ENCODE measurements around the gene CASP7. TPM values are rescaled to one million over a fixed set of nuclear protein-coding genes. Genes with fewer than 3 reads are reported as not detected.

The CASP7 gene
- total RNA-seq, 1 experiment from 2014 or later: 4.7 TPM

DNA sequence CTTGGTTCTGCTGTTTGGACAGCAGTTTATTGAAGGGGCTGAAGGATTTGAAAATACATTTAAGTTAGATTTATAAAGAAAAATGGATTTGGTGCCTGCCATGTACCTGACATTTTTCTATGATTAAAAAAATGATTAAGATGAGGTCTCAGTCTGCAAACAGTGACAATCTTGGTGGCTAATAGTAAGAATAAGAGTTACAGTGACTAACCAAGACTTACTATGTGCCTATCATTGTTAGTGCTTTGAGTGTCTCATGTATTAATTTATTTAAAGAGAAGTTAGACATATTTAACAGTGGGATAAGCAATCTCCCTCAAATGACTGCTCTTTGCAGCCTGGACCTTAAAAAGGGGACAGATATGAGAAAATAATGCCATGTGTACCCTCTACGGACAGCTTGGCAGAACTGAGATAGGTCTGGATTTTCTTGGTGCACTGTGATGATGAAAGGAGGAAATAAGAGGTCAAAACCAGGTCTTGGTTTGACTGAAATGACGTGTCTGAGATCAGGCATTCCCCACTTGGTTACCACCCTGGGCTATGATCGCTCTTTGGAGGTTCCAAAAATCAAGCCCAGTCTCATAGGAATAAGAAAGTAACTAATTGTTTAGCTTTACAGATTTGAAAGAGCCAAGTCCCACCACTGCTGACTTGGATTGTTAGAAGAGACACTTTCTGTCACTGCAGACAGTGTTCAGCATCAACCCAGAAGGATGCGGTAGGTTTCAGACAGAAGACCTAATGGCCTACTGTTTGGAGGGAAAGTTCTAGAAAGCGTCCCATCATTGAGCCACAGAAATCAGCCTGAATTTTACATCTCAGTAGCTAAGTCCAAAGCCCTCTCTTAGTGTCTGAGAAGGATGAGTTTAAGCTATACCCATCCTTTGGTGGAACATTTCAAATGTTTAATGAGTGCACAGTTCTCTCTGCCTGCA is 2.1 kb downstream of the CASP7 start:
- H3K79me2 ChIP-seq (ENCODE audit: insufficient read depth, low read length): no peaks in the 10 kb centered on the region; the same call in 1 of the 2 replicates
- no peak overlapping the region for H3K14ac ChIP-seq (ENCODE audit: insufficient read depth, low read length)
- Mint-ChIP-seq H3K27me3 (ENCODE audit: low read depth) (peaks cover 23% of the 10 kb centered on the region), H3K36me3 (ENCODE audit: insufficient read depth in 1 of 3, low read depth in 3 of 3) (peaks cover 0 to 14% (median 5%) of the 10 kb centered on the region in 3 experiments; a peak in 2 of 7 replicates), H3K9me3 (peaks cover 0 to 11% of the 10 kb centered on the region in 2 experiments; a peak in 3 of 5 replicates), H3K4me1 (peaks cover 9 to 10% of the 10 kb centered on the region in 2 experiments), H3K27ac (no peak overlapping the region), H3K4me3 (no peak overlapping the region)
- no peak overlapping the region for H3K9ac ChIP-seq (ENCODE audit: extremely low read depth, insufficient read length, low read length)
- H3K4me1 ChIP-seq (ENCODE audit: insufficient read depth, low read length): 0 out of 2 replicates have a peak, but pooled peaks cover 5% of the 10 kb centered on the region
- TF ChIP-seq, protein P1, sequence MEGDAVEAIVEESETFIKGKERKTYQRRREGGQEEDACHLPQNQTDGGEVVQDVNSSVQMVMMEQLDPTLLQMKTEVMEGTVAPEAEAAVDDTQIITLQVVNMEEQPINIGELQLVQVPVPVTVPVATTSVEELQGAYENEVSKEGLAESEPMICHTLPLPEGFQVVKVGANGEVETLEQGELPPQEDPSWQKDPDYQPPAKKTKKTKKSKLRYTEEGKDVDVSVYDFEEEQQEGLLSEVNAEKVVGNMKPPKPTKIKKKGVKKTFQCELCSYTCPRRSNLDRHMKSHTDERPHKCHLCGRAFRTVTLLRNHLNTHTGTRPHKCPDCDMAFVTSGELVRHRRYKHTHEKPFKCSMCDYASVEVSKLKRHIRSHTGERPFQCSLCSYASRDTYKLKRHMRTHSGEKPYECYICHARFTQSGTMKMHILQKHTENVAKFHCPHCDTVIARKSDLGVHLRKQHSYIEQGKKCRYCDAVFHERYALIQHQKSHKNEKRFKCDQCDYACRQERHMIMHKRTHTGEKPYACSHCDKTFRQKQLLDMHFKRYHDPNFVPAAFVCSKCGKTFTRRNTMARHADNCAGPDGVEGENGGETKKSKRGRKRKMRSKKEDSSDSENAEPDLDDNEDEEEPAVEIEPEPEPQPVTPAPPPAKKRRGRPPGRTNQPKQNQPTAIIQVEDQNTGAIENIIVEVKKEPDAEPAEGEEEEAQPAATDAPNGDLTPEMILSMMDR (conservative IDR thresholded peaks at IDR 0.05): no peak
- no peak overlapping the region for H2BK5ac ChIP-seq (ENCODE audit: insufficient read length, low read length)
- H4K20me1 ChIP-seq (ENCODE audit: control insufficient read depth, insufficient read depth, insufficient read length): no peaks in the 10 kb centered on the region
- H3K9me3 ChIP-seq (ENCODE audit: control insufficient read depth, low read depth, low read length): no peaks in the 10 kb centered on the region
- H3K56ac ChIP-seq (ENCODE audit: insufficient read length, low read depth, low read length): no peak overlapping the region
- H3K79me1 ChIP-seq (ENCODE audit: insufficient read depth, low read depth, low read length, poor library complexity, severe bottlenecking): no peaks in the 10 kb centered on the region
- no peak for DNase-seq
- H3T11ph ChIP-seq (ENCODE audit: low read length): no peak overlapping the region
- no peak overlapping the region for H2AFZ ChIP-seq (ENCODE audit: low read length)
- H2AK5ac ChIP-seq (ENCODE audit: insufficient read length, low read length): no peak overlapping the region
- H4K8ac ChIP-seq (replicated peaks; ENCODE audit: insufficient read length, low read depth, low read length): no peak overlapping the region
- no peak overlapping the region for H2BK120ac ChIP-seq (ENCODE audit: low read depth, low read length, poor library complexity, severe bottlenecking)
- H3K27ac ChIP-seq (ENCODE audit: insufficient read length, low read depth, low read length): no peak overlapping the region
- H3K18ac ChIP-seq (ENCODE audit: insufficient read length, low read depth, low read length): no peak overlapping the region
- peaks cover 8% of the 10 kb centered on the region for H3K23me2 ChIP-seq (ENCODE audit: insufficient read length, low read depth, low read length, poor library complexity, severe bottlenecking)
- H4K5ac ChIP-seq (ENCODE audit: insufficient read length, low read depth, low read length): no peak overlapping the region
- no peak overlapping the region for H3K4ac ChIP-seq (ENCODE audit: low read depth, low read length)
- WGBS (ENCODE audit: extremely low coverage, insufficient read length, low lambda C conversion rate): no CpG with 5 or more reads among the region's 5 CpGs
- no peak overlapping the region for H2BK20ac ChIP-seq (ENCODE audit: low read depth, low read length, poor library complexity, severe bottlenecking)
- no peak overlapping the region for H2BK12ac ChIP-seq (ENCODE audit: insufficient read length, low read depth, low read length)
- H4K91ac ChIP-seq (ENCODE audit: insufficient read length, low read depth, low read length): no peak overlapping the region
- no peak overlapping the region for H2BK15ac ChIP-seq (ENCODE audit: low read depth, low read length)
- H3K27me3 ChIP-seq (ENCODE audit: insufficient read depth, low read length): no peaks in the 10 kb centered on the region; the same call in 1 of the 2 replicates
- H3K23ac ChIP-seq (ENCODE audit: insufficient read length, low read depth, low read length): no peak overlapping the region
- no peak overlapping the region for H3K4me2 ChIP-seq (ENCODE audit: insufficient read depth, insufficient read length, low read length)

Measured in H9 (cell line).